IMR-90 (cell line): ENCODE results near the gene LMTK2. TPM values are rescaled to one million over a fixed set of nuclear protein-coding genes. Genes with fewer than 3 reads are reported as not detected.

ENCODE experiments used
- ATAC-seq: fragments of 200-7000 bp; cut with Tn5 transposase; 2 replicates; pipeline ENCODE4 v1.9.1; 2020; ENCODE audit warnings: low read depth, mild to moderate bottlenecking, moderate library complexity
- BruUV-seq: library from RNA; stranded (reverse); fragments of 400-500 nt; replicated peaks from 2 replicates; lab custom pipeline; 2021; lab: Mats Ljungman, UMichigan
- CTCF ChIA-PET: fragments of 300-600 bp; formaldehyde crosslinking; extraction: SDS; loops from one replicate; lab custom pipeline; 2021; ENCODE audit warnings: antibody characterized with exemption; lab: Yijun Ruan, JAX
- POLR2A ChIA-PET: fragments of 300-600 bp; sonication (Branson Sonifier 250); formaldehyde crosslinking; loops from one replicate; lab custom pipeline; 2022; ENCODE audit warnings: antibody characterized with exemption; ENCODE audit not compliant: unreplicated experiment; lab: Charles Lee
- DNase-seq: peaks from one replicate; pipeline ENCODE4 v3.0.0; 2013
- H2AFZ ChIP-seq: replicated peaks from 2 replicates; pipeline ENCODE3; 2013; ENCODE audit warnings: low read length, mild to moderate bottlenecking; ENCODE audit not compliant: poor library complexity
- H2AK5ac ChIP-seq: 2 replicates; pipeline ENCODE4 v1.6.1; 2013; ENCODE audit warnings: low read depth, low read length, inconsistent platforms
- H2AK9ac ChIP-seq: replicated peaks from 2 replicates; pipeline ENCODE3; 2013; ENCODE audit warnings: mild to moderate bottlenecking, low read depth, low read length, moderate library complexity; ENCODE audit not compliant: poor library complexity
- H2BK120ac ChIP-seq: 2 replicates; pipeline ENCODE4 v1.6.1; 2013; ENCODE audit warnings: low read depth, low read length, inconsistent platforms
- H2BK15ac ChIP-seq: 3 replicates; pipeline ENCODE4 v1.6.1; 2013; ENCODE audit warnings: low read depth, low read length, inconsistent platforms
- H2BK20ac ChIP-seq: 2 replicates; pipeline ENCODE4 v1.6.1; 2013; ENCODE audit warnings: low read depth, mild to moderate bottlenecking, inconsistent platforms, low read length, moderate library complexity
- H2BK5ac ChIP-seq: 2 replicates; pipeline ENCODE4 v1.6.1; 2013; ENCODE audit warnings: mild to moderate bottlenecking, low read depth, low read length, inconsistent platforms; ENCODE audit not compliant: poor library complexity, severe bottlenecking
- H3K14ac ChIP-seq: replicated peaks from 2 replicates; pipeline ENCODE4 v1.6.1; 2013; ENCODE audit warnings: low read depth, low read length, inconsistent platforms
- H3K18ac ChIP-seq: 2 replicates; pipeline ENCODE4 v1.6.1; 2013; ENCODE audit warnings: low read depth, low read length, control low read depth
- H3K23ac ChIP-seq: 2 replicates; pipeline ENCODE4 v1.6.1; 2013; ENCODE audit warnings: low read depth, low read length, inconsistent platforms
- H3K27ac ChIP-seq: 2 replicates; pipeline ENCODE4 v1.5.1; 2013; ENCODE audit warnings: mild to moderate bottlenecking, control low read depth, low read length; ENCODE audit not compliant: insufficient read depth
- H3K27me3 ChIP-seq: 2 replicates; pipeline ENCODE4 v1.6.1; 2013; ENCODE audit warnings: low read length; ENCODE audit not compliant: control insufficient read depth, insufficient read depth
- H3K36me3 ChIP-seq: 2 replicates; pipeline ENCODE4 v1.6.1; 2013; ENCODE audit warnings: low read length, mixed read lengths; ENCODE audit not compliant: control insufficient read depth, insufficient read depth
- H3K4ac ChIP-seq: 2 replicates; pipeline ENCODE4 v1.6.1; 2013; ENCODE audit warnings: low read depth, low read length, inconsistent platforms
- H3K4me1 ChIP-seq: 2 replicates; pipeline ENCODE4 v1.6.1; 2013; ENCODE audit warnings: low read length, mixed read lengths; ENCODE audit not compliant: control insufficient read depth, insufficient read depth
- H3K4me2 ChIP-seq: 2 replicates; pipeline ENCODE4 v1.6.1; 2013; ENCODE audit warnings: low read depth, mild to moderate bottlenecking, control low read depth, low read length, moderate library complexity
- H3K4me3 ChIP-seq: 2 replicates; pipeline ENCODE4 v1.5.1; 2013; ENCODE audit warnings: low read depth, mild to moderate bottlenecking, control low read depth, low read length, moderate library complexity; ENCODE audit not compliant: insufficient read depth
- H3K56ac ChIP-seq: 2 replicates; pipeline ENCODE4 v1.6.1; 2013; ENCODE audit warnings: low read length, inconsistent platforms; ENCODE audit not compliant: insufficient read depth; ENCODE audit errors: extremely low read depth
- H3K79me1 ChIP-seq, 2 experiments: 2 replicates each; pipeline ENCODE4 v1.6.1; 2013; ENCODE audit warnings: low read length in 2 of 2, inconsistent platforms in 1 of 2, low read depth in 1 of 2
- H3K9ac ChIP-seq: 2 replicates; pipeline ENCODE4 v1.6.1; 2013; ENCODE audit warnings: low read depth, low read length, control low read depth
- H3K9me1 ChIP-seq: 2 replicates; pipeline ENCODE4 v1.6.1; 2013; ENCODE audit warnings: low read length, inconsistent platforms; ENCODE audit not compliant: insufficient read depth
- H3K9me3 ChIP-seq: 2 replicates; pipeline ENCODE4 v1.6.1; 2013; ENCODE audit warnings: low read length; ENCODE audit not compliant: control insufficient read depth, insufficient read depth
- H4K20me1 ChIP-seq: 2 replicates; pipeline ENCODE4 v1.6.1; 2013; ENCODE audit warnings: low read length, inconsistent platforms; ENCODE audit not compliant: insufficient read depth
- H4K5ac ChIP-seq: 2 replicates; pipeline ENCODE4 v1.6.1; 2013; ENCODE audit warnings: mild to moderate bottlenecking, low read depth, low read length, control low read depth
- H4K8ac ChIP-seq, 2 experiments: 2 replicates each; pipeline ENCODE4 v1.6.1; 2013; ENCODE audit warnings: low read depth in 2 of 2, low read length in 2 of 2, control low read depth in 1 of 2, inconsistent platforms in 1 of 2
- H4K91ac ChIP-seq: 2 replicates; pipeline ENCODE4 v1.6.1; 2013; ENCODE audit warnings: low read depth, low read length, inconsistent platforms; ENCODE audit not compliant: insufficient read depth
- BHLHE40 ChIP-seq: fragments of 150-350 bp; IDR thresholded peaks from 2 replicates; pipeline ENCODE4 v1.6.1; 2016; ENCODE audit warnings: mild to moderate bottlenecking, low read depth, low read length
- CEBPB ChIP-seq: IDR thresholded peaks from 2 replicates; pipeline ENCODE4 v1.6.1; 2012; ENCODE audit warnings: low read depth, low read length, improper control_type of control experiment
- CHD1 ChIP-seq: IDR thresholded peaks from 2 replicates; pipeline ENCODE4 v1.6.1; 2012; ENCODE audit warnings: low read depth, low read length, improper control_type of control experiment
- FOS ChIP-seq: fragments of 150-350 bp; IDR thresholded peaks from 2 replicates; pipeline ENCODE4 v1.6.1; 2016; ENCODE audit warnings: low read depth, low read length
- MAFK ChIP-seq: IDR thresholded peaks from 2 replicates; pipeline ENCODE4 v1.6.1; 2012; ENCODE audit warnings: low read depth, low read length, improper control_type of control experiment
- MAZ ChIP-seq: IDR thresholded peaks from 2 replicates; pipeline ENCODE4 v1.6.1; 2012; ENCODE audit warnings: low read depth, mild to moderate bottlenecking, low read length, improper control_type of control experiment, moderate library complexity, borderline replicate concordance
- MXI1 ChIP-seq: IDR thresholded peaks from 2 replicates; pipeline ENCODE4 v1.6.1; 2012; ENCODE audit warnings: low read depth, mild to moderate bottlenecking, low read length, moderate library complexity, borderline replicate concordance
- NFE2L2 ChIP-seq: fragments of 150-350 bp; IDR thresholded peaks from 2 replicates; pipeline ENCODE4 v1.6.1; 2016; ENCODE audit warnings: low read depth, mild to moderate bottlenecking, low read length
- POLR2A ChIP-seq: IDR thresholded peaks from 2 replicates; pipeline ENCODE4 v1.6.1; 2012; ENCODE audit warnings: mild to moderate bottlenecking, low read depth, low read length
- RAD21 ChIP-seq: IDR thresholded peaks from 2 replicates; pipeline ENCODE4 v1.6.1; 2012; ENCODE audit warnings: low read length, improper control_type of control experiment
- RCOR1 ChIP-seq: IDR thresholded peaks from 2 replicates; pipeline ENCODE4 v1.6.1; 2012; ENCODE audit warnings: mild to moderate bottlenecking, low read length, improper control_type of control experiment; ENCODE audit not compliant: insufficient replicate concordance
- RFX5 ChIP-seq: IDR thresholded peaks from 2 replicates; pipeline ENCODE4 v1.8.0; 2012; ENCODE audit warnings: low read depth, mild to moderate bottlenecking, low read length, moderate library complexity
- SMC3 ChIP-seq: fragments of 150-350 bp; IDR thresholded peaks from 2 replicates; pipeline ENCODE4 v1.6.1; 2016; ENCODE audit warnings: low read depth, mild to moderate bottlenecking, antibody characterized with exemption, low read length, moderate library complexity
- WGBS, 2 experiments: methylation state at CpG; one replicate each; pipeline versions ENCODE4 v1.1.5 to v1.1.7; 2013; ENCODE audit warnings: missing lambda C conversion rate in 2 of 2; ENCODE audit not compliant: insufficient read length in 1 of 2; ENCODE audit errors: extremely low coverage in 2 of 2; 5-methylcytosine and 5-hydroxymethylcytosine counted together
- dilution Hi-C: fragments of 300-500 bp; cut with HindIII; formaldehyde crosslinking; loops from one replicate; pipeline ENCODE4 v1.14.3; 2018; ENCODE audit warnings: low sequenced_read_pairs; ENCODE audit not compliant: unreplicated experiment
- in situ Hi-C: fragments of 300-500 bp; cut with MboI; formaldehyde crosslinking; loops from 3 replicates; pipeline ENCODE4 v1.14.3; 2019; ENCODE audit warnings: low sequenced_read_pairs, inconsistent platforms, mixed read lengths
- intact Hi-C: fragments of 100-400 bp; cut with micrococcal nuclease; formaldehyde crosslinking; loops from 2 replicates; pipeline ENCODE4 v1.10.0; 2022
- polyA plus RNA-seq, 3 experiments: library from polyadenylated mRNA; depleted of rRNA; stranded (reverse); fragments of >200 nt; gene quantifications; 2 replicates each; pipeline ENCODE4 v1.2.3, GENCODE V29; 2012; ENCODE audit warnings: low replicate concordance in 1 of 3
- total RNA-seq: library from RNA; depleted of rRNA; stranded (reverse); fragments of >200 nt; gene quantifications from 2 replicates; pipeline ENCODE4 v1.2.3, GENCODE V29; 2012
- TF ChIP-seq, protein P1 (sequence below): conservative IDR thresholded peaks from 2 replicates; pipeline ENCODE4 v1.5.1; 2012; ENCODE audit warnings: mild to moderate bottlenecking, low read depth, low read length, improper control_type of control experiment

Gene LMTK2
- total and polyA plus RNA-seq, 2 of the 4 experiments (the other 2 are of a cell fraction): 4.4 to 5.0 TPM

GRCh38 chr7:98250789-98251188 is 144.1 kb downstream of the LMTK2 start:
- Histone ChIP-seq H3K4me2 (no peak overlapping the region), H3K4me3 (no peak overlapping the region), H4K5ac (no peak overlapping the region), H3K9me3 (no peaks in the 10 kb centered on the region), H3K14ac (no peak overlapping the region), H4K8ac (no peak overlapping the region; a peak in 1 of 4 replicates), H3K23ac (no peak overlapping the region), H3K9me1 (peaks cover 2% of the 10 kb centered on the region; the same call in 1 of the 2 replicates), H2BK15ac (no peak overlapping the region), H4K20me1 (no peaks in the 10 kb centered on the region; the same call in 1 of the 2 replicates), H2BK120ac (no peak overlapping the region), H3K9ac (no peak overlapping the region), H2AK9ac (no peak overlapping the region), H3K4ac (no peak overlapping the region), H3K27me3 (no peaks in the 10 kb centered on the region), H3K4me1 (peaks cover 8% of the 10 kb centered on the region), H3K18ac (no peak overlapping the region), H4K91ac (no peak overlapping the region), H3K36me3 (peaks cover 2% of the 10 kb centered on the region; the same call in 1 of the 2 replicates), H2AK5ac (no peak overlapping the region), H2AFZ (no peak overlapping the region), H3K56ac (no peak overlapping the region), H3K27ac (no peak overlapping the region), H2BK5ac (no peak overlapping the region), H3K79me1 (peaks cover 30 to 47% of the 10 kb centered on the region in 2 experiments), H2BK20ac (no peak overlapping the region)
- ChIA-PET POLR2A (no interaction called here), CTCF (interaction anchor here (0.6 to 0.7 kb wide), 3 partner anchors 9 to 259 kb away, joined by 3 read pairs; no protein-coding TSS in a partner anchor)
- intact Hi-C loops: loop anchor here (1.0 kb wide), 1 partner anchor 38 kb away; no protein-coding TSS in a partner anchor
- TF ChIP-seq MAZ (no peak), CHD1 (no peak), POLR2A (no peak), CEBPB (no peak), BHLHE40 (no peak), NFE2L2 (no peak), RCOR1 (no peak), MXI1 (no peak), MAFK (no peak), FOS (no peak), RFX5 (no peak), RAD21 (no peak), SMC3 (no peak)
- TF ChIP-seq, protein P1, sequence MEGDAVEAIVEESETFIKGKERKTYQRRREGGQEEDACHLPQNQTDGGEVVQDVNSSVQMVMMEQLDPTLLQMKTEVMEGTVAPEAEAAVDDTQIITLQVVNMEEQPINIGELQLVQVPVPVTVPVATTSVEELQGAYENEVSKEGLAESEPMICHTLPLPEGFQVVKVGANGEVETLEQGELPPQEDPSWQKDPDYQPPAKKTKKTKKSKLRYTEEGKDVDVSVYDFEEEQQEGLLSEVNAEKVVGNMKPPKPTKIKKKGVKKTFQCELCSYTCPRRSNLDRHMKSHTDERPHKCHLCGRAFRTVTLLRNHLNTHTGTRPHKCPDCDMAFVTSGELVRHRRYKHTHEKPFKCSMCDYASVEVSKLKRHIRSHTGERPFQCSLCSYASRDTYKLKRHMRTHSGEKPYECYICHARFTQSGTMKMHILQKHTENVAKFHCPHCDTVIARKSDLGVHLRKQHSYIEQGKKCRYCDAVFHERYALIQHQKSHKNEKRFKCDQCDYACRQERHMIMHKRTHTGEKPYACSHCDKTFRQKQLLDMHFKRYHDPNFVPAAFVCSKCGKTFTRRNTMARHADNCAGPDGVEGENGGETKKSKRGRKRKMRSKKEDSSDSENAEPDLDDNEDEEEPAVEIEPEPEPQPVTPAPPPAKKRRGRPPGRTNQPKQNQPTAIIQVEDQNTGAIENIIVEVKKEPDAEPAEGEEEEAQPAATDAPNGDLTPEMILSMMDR: no peak
- DNase-seq (no peak), ATAC-seq (no peak)
- in situ Hi-C loops: no loop called here
- no CpG with 5 or more reads among the region's 3 CpGs for WGBS, 2 experiments
- TSS peak; percentile 45 for BruUV-seq
- dilution Hi-C loops: no loop called here
